Adipose tissue (tissue), 3 donors: Measurements from ENCODE around the gene ALOX12B. TPM values are rescaled to one million over a fixed set of nuclear protein-coding genes. Genes with fewer than 3 reads are reported as not detected.
"Not testable (repeated sequence)": the region's sequence is repeated elsewhere in the genome, so short reads cannot be mapped to it uniquely, and the experiment has no call there.

Experiments
- H3K27ac ChIP-seq: one replicate; pipeline ENCODE4 v1.5.1; 2013; ENCODE audit warnings: low read depth, low read length
- WGBS, 3 donors: extraction: QIAGEN DNeasy Blood & Tissue Kit; methylation state at CpG; one replicate each; pipeline ENCODE4 v1.1.7; 2013; 5-methylcytosine and 5-hydroxymethylcytosine counted together
- polyA plus RNA-seq, 3 donors: library from polyadenylated mRNA; stranded (reverse); fragments of 200-250 nt; gene quantifications; one replicate each; pipeline ENCODE4 v1.2.3, GENCODE V29; 2013
- donor health status: healthy with polysubstance abuse.
- donor health status: Bipolar disorder and iron deficiency.
- donor health status: healthy.

ALOX12B gene
- polyA plus RNA-seq, 3 donors: 0.79 TPM; not detected in 2

DNA sequence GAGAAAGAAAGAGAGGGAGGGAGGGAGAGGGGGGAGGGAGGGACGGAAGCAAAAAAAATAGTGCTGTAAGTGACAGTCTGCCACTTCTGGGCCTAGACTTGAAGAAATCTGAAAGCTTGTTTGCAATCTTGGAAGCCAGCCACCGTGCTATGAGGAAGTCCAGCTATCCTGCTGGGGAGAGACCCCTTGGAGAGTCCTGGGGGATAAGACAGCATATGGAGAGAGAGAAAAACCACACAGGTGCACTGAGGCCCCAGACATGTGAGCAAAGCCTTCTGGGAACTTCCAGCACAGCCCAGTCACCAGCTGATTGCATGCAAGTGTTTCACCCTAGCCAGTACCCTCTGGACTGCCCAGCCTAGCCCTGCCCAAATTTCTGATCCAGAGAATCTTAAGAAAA lies 12.6 kb upstream of the ALOX12B start:
- H3K27ac ChIP-seq: no peak overlapping the region
- 23 to 32% (median 25%) methylated on average over 2 of the region's 2 CpGs for WGBS, 3 donors

- WGBS, 3 donors: 88 to 95% (median 93%) methylated on average over 8 of the region's 8 CpGs
- no peak overlapping the region for H3K27ac ChIP-seq
Observed at GRCh38 chr17:8096541-8096940, 9.0 kb upstream of the ALOX12B start.

GRCh38 chr17:8095361-8095760 lies 7.8 kb upstream of the ALOX12B start:
- WGBS, 3 donors: 70 to 77% (median 71%) methylated on average over 6 of the region's 6 CpGs
- H3K27ac ChIP-seq: no peak overlapping the region

GRCh38 chr17:8091033-8091687 lies 3.6 kb upstream of the ALOX12B start:
- no peak overlapping the region for H3K27ac ChIP-seq
- WGBS, 3 donors: 26 to 49% (median 45%) methylated on average over 9 of the region's 9 CpGs

DNA sequence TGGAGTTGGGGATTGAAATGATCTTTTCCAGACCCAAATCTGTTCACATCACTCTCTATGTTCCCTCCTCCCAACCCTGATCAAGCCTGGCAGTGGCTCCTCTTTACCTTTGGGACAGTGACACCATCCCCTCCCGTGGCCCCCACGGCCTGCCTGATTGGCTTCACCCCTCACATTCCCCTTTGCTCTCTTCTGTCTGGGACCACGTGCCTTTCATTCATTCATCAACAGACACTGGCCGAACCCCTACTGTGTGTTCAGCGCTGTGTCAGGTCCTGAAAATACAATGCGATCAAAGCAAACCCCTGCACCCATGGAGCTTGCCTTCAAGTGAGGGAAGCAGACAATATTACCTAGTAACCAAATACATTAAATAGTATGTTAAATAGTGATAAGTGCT lies 2.2 kb upstream of the ALOX12B start:
- 50 to 76% (median 66%) methylated on average over 6 of the region's 6 CpGs for WGBS, 3 donors
- no peak overlapping the region for H3K27ac ChIP-seq

GRCh38 chr17:8087952-8088230 lies 375 bp upstream of the ALOX12B start:
- WGBS, 3 donors: 66 to 82% (median 75%) methylated on average over 5 of the region's 5 CpGs
- no peak overlapping the region for H3K27ac ChIP-seq

- WGBS, 3 donors: 84 to 88% (median 85%) methylated on average over 6 of the region's 6 CpGs
- H3K27ac ChIP-seq: no peak overlapping the region
Observed at GRCh38 chr17:8084250-8084649, 3.3 kb downstream of the ALOX12B start.

- no peak overlapping the region for H3K27ac ChIP-seq
- WGBS, 3 donors: 79 to 85% (median 80%) methylated on average over 10 of the region's 10 CpGs
Observed at GRCh38 chr17:8082292-8082691, 5.2 kb downstream of the ALOX12B start.

DNA sequence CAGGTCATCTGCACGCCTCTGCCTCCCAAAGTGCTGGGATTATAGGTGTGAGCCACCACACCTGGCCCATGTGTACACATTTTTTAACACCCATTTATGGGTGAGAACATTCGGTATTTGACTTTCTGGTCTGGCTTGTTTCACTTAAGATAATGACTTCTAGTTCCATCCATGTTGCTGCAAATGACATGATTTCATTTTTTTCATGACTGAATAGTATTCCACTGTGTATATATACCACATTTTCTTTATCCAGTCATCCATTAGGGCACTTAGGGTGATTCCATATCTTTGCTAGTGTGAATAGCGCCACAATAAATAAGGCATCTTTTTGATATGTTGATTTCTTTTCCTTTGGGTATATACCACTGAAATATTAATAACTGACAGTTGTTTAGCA lies 5.6 kb downstream of the ALOX12B start:
- 87 to 93% (median 90%) methylated on average over 3 of the region's 3 CpGs for WGBS, 3 donors
- no peak overlapping the region for H3K27ac ChIP-seq

DNA sequence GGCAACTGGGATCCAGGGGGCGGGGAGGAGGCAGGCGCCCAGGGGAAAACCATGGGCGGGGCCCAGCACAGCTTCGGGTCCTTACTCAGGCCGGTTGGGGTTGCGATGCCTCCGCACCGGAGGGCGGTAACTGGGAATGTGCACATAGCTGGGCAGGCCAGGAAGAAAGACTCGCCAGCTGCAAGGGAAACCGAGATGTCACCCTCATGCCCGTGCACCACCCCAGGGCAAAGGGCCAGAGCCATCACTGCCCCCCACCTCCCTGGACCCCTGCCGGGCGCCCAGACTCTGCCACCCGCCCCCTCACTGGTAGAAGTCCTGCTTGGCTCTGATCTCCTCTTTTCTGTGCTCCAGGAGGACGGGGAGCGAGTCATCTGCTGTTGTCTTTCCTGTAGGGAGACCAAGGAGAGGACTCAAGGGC lies 6.7 kb downstream of the ALOX12B start:
- H3K27ac ChIP-seq: no peak overlapping the region
- WGBS, 3 donors: 54 to 74% (median 64%) methylated on average over 16 to 17 of the region's 17 CpGs

DNA sequence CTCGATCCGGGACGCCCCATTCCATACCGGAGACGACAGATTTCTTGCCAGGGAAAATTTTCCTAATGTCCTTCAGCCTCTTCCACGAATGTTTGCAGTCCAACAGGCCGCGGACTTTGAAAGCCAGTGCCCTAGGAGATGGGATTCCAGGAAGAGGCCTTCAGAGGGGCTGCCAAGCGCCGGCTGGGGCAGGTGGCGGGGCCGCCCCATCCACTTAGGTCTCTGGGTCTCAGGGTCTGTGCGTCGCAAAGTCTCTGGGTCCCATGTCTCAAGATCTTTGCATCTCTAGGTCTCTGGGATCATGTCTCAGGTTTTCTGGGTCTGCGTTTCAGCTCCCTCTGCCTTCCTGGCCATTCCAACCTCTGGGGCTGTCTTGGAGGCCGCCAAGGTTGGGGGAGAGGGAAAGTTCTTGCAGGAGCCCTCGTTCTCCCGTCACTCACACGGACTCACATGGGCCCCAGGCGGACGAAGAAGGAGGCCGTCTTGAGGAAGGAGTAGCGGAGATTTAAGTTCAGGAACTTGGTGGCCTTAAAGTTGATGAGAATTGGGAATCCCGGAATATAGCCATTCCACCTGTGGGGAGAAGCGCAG lies 7.2 kb downstream of the ALOX12B start:
- H3K27ac ChIP-seq: no peak overlapping the region

DNA sequence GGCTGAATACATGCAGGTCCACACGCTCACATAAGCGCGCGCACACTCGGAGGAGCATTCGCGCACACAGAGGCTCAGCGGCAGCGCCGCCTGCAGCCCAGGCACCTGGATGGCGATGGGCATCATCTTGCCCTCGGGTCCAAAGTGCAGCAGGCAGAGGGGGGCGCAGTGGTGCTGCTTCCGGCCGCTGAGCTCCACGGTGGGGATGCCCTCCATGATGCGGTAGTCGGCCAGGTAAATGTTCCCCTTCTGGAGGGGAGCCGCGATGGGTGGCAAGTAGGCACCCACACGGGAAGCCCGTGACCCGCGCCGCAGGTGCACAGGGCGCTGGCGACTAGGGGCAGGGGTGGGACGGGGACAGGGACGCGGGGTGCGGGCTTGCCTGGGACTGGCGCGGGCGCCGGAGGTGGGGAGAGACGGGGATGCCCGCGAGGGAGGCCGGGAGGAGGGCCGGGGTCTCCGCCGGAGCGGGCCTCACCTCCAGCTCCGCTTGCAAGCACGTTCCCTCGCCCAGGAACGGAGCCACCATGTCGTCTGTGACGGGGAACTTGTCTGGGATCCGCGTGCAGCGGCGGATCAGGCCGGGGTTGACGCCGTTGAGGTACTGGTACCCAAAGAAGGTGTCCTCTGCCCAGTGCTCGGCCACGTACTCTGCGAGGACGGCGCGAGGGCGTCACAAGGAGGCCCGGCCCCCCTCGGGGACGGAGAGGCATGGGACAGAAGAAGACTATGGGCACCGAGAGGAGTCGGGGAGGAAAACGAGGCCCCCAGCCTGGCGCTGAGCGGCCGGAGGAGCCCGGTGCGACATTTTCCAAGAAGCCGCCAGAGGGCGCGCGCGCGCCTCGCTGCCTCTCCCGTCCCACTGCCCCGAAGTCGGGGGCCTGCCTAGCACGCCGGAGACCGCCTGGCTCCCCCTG lies 8.0 kb downstream of the ALOX12B start:
- H3K27ac ChIP-seq: no peak overlapping the region
- WGBS, 3 donors: 0 to 2% (median 1%) methylated on average over 69 to 87 of the region's 87 CpGs

More for the DNA sequence above, 7.2 kb downstream of the ALOX12B start:
- WGBS, 3 donors: 25 to 29% (median 26%) methylated on average over 25 of the region's 25 CpGs

DNA sequence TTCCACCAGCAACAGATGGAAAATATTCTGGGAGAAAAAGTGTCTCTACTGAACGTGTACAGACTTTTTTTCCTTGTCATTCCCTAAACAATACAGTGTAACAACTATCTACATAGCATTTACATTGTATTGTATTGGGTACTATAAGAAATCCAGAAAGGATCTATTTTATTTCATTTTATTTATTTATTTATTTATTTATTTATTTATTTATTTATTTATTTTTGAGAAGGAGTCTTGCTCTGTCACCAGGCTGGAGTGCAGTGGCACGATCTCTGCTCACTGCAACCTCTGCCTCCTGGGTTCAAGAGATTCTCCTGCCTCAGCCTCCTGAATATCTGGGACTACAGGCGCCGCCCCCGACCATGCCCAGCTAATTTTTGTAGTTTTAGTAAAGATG lies 9.6 kb downstream of the ALOX12B start:
- not testable (repeated sequence) for H3K27ac ChIP-seq
- 83 to 91% (median 87%) methylated on average over 4 to 5 of the region's 5 CpGs for WGBS, 3 donors

GRCh38 chr17:8076502-8077266 lies 10.8 kb downstream of the ALOX12B start:
- H3K27ac ChIP-seq: no peak overlapping the region
- 78 to 80% (median 79%) methylated on average over 13 of the region's 13 CpGs for WGBS, 3 donors

- no peak overlapping the region for H3K27ac ChIP-seq
- WGBS, 3 donors: 87 to 95% (median 93%) methylated on average over 14 of the region's 14 CpGs
Observed at GRCh38 chr17:8075574-8076342, 11.8 kb downstream of the ALOX12B start.

GRCh38 chr17:8075081-8075480 lies 12.4 kb downstream of the ALOX12B start:
- no peak overlapping the region for H3K27ac ChIP-seq
- WGBS, 3 donors: 79 to 92% (median 85%) methylated on average over 3 of the region's 3 CpGs

- no peak overlapping the region for H3K27ac ChIP-seq
- WGBS, 3 donors: 44 to 56% (median 48%) methylated on average over 7 of the region's 7 CpGs
Observed at GRCh38 chr17:8074554-8074953, 13.0 kb downstream of the ALOX12B start.
